Vagina (tissue), 2 donors: ENCODE measurements around the gene CCHCR1. TPM values are rescaled to one million over a fixed set of nuclear protein-coding genes. Genes with fewer than 3 reads are reported as not detected.

Source experiments
- DNase-seq, 2 donors: peaks; one replicate each; pipeline ENCODE4 v3.0.0-alpha.2; 2017; ENCODE audit errors: extremely low spot score in 2 of 2
- H3K27ac ChIP-seq: fragments of 200-600 bp; sonication (generic); one replicate; pipeline ENCODE4 v1.5.1; 2019
- H3K27me3 ChIP-seq: fragments of 200-600 bp; sonication (generic); one replicate; pipeline ENCODE4 v1.5.1; 2019
- H3K36me3 ChIP-seq, 2 donors: fragments of 200-600 bp; sonication (generic); one replicate each; pipeline ENCODE4 v1.5.1; 2017 to 2019
- H3K4me1 ChIP-seq: fragments of 200-600 bp; sonication (generic); one replicate; pipeline ENCODE4 v1.5.1; 2019
- H3K4me3 ChIP-seq, 2 donors: fragments of 200-600 bp; sonication (generic); 1 replicate in 1 of 2; 2 replicates in 1 of 2; pipeline ENCODE4 v1.5.1; 2016 to 2019
- H3K9me3 ChIP-seq: fragments of 200-600 bp; sonication (generic); one replicate; pipeline ENCODE4 v1.5.1; 2019
- CTCF ChIP-seq, 3 experiments: fragments of 450-650 bp in 2 of 3; fragments of 200-600 bp in 1 of 3; sonication (generic) in 1 of 3; IDR thresholded peaks; one replicate each; pipeline ENCODE4 v1.5.1; 2017 to 2019; ENCODE audit warnings: antibody characterized with exemption in 3 of 3, mild to moderate bottlenecking in 2 of 3, moderate library complexity in 2 of 3
- POLR2A ChIP-seq, 2 donors: fragments of 450-650 bp; IDR thresholded peaks; one replicate each; pipeline ENCODE4 v1.6.1; 2017; ENCODE audit warnings: antibody characterized with exemption in 2 of 2, mild to moderate bottlenecking in 2 of 2, moderate library complexity in 2 of 2
- POLR2AphosphoS5 ChIP-seq, 2 donors: sonication (generic); formaldehyde crosslinking; IDR thresholded peaks; one replicate each; pipeline ENCODE4 v1.9.0; 2017; ENCODE audit warnings: antibody characterized with exemption in 2 of 2, mild to moderate bottlenecking in 2 of 2, low read depth in 1 of 2; ENCODE audit not compliant: insufficient read depth in 1 of 2
- intact Hi-C: fragments of 100-400 bp; cut with DNase I; formaldehyde crosslinking; loops from one replicate; pipeline ENCODE4 v1.15.1; 2023
- small RNA-seq: library from RNA; depleted of rRNA; stranded (forward); fragments of <200 nt; gene quantifications from one replicate; pipeline ENCODE3, GENCODE V24; 2016
- total RNA-seq: library from RNA; depleted of rRNA; stranded (reverse); fragments of >200 nt; gene quantifications from one replicate; pipeline ENCODE4 v1.2.3, GENCODE V29; 2016

CCHCR1 gene
- total RNA-seq, 1 donor from 2014 or later = 21.9 TPM

DNA sequence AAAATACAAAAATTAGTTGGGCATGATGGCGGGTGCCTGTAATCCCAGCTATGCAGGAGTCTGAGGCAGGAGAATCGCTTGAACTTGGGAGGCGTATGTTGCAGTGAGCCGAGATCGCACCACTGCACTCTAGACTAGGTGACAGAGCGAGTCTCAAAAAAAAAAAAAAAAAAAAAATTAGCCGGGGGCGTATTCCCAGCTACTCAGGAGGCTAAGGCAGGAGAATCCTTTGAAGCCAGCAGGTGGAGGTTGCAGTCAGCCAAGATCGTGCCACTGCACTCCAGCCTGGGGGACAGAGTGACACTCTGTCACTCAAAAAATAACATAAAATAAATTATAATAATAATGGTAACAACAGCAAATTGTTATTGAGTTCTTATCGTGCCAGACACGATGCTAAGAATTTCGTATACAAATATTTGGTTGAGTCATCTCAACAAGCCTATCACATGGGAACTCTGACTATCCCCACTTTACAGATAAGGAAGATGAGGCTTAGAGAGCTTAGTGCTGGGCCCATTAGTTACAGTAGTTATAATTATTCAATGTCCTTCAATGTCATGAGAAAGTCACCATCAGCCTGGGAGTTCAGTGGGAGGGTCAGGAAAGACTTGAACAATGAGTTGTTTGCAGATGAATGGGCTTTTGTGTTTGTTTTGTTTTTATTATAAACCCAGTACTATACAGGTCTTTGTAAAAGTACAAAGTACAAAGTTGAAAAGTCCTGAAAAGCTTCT is 64.7 kb downstream of the CCHCR1 start:
- H3K4me3 ChIP-seq = no peak overlapping the region
- DNase-seq = no peak
- H3K27me3 ChIP-seq = no peaks in the 10 kb centered on the region
- H3K9me3 ChIP-seq = no peaks in the 10 kb centered on the region
- TF ChIP-seq CTCF (IDR thresholded peaks at IDR 0.05) = no peak
- no peak for TF ChIP-seq POLR2A (IDR thresholded peaks at IDR 0.05)
- TF ChIP-seq POLR2AphosphoS5 (IDR thresholded peaks at IDR 0.05; ENCODE audit: insufficient read depth in 1 of 2, low read depth in 1 of 2) = no peak
- peaks cover 12% of the 10 kb centered on the region for H3K4me1 ChIP-seq
- H3K27ac ChIP-seq = no peak overlapping the region
- no peaks in the 10 kb centered on the region for H3K36me3 ChIP-seq
- intact Hi-C loops = no loop called here

Small RNA genes within 50 kb of the gene (small RNA-seq; reads per million reads assigned to genes)
- gene POLR2LP1 = not detected

Other genes with a start within 250 kb of the CCHCR1 start
- gene GTF2H4, start 249.6 kb downstream of the CCHCR1 start, total RNA-seq = 16.7 TPM
- 18.9 TPM for gene VARS2, start 243.6 kb downstream of the CCHCR1 start, total RNA-seq
- not detected for gene SFTA2, start 225.6 kb downstream of the CCHCR1 start, total RNA-seq
- 0.49 TPM for gene MUCL3, start 216.8 kb downstream of the CCHCR1 start, total RNA-seq
- 207 TPM for gene MUC21, start 174.1 kb downstream of the CCHCR1 start, total RNA-seq
- gene MUC22, start 147.3 kb downstream of the CCHCR1 start, total RNA-seq = 2.9 TPM
- not detected for gene C6orf15, start 45.2 kb downstream of the CCHCR1 start, total RNA-seq
- gene PSORS1C1, start 43.0 kb downstream of the CCHCR1 start, total RNA-seq = 9.6 TPM
- gene CDSN, start 37.4 kb downstream of the CCHCR1 start, total RNA-seq = 1.5 TPM
- not detected for gene PSORS1C2, start 18.7 kb downstream of the CCHCR1 start, total RNA-seq
- 8.8 TPM for gene TCF19, start 787 bp upstream of the CCHCR1 start, total RNA-seq
- 0.98 TPM for gene POU5F1, start 12.9 kb upstream of the CCHCR1 start, total RNA-seq
- gene HLA-C, start 114.3 kb upstream of the CCHCR1 start, total RNA-seq = 639 TPM
- 921 TPM for gene HLA-B, start 199.4 kb upstream of the CCHCR1 start, total RNA-seq
- 19.9 TPM for gene MICA, start 245.8 kb upstream of the CCHCR1 start, total RNA-seq